C4-2B (cell line): Measurements from ENCODE around the gene THOC5.
"Not testable (repeated sequence)": the region's sequence is repeated elsewhere in the genome, so short reads cannot be mapped to it uniquely, and the experiment has no call there.

Experiments
- H3K27ac ChIP-seq: fragments of 450-650 bp; 2 replicates; pipeline ENCODE4 v1.5.1; 2017
- ZFX ChIP-seq: fragments of 450-650 bp; IDR thresholded peaks from 2 replicates; pipeline ENCODE4 v1.6.1; 2017
- TF ChIP-seq, protein P1 (sequence below): fragments of 450-650 bp; conservative IDR thresholded peaks from 2 replicates; pipeline ENCODE4 v1.5.1; 2017; ENCODE audit warnings: mild to moderate bottlenecking

Gene THOC5

DNA sequence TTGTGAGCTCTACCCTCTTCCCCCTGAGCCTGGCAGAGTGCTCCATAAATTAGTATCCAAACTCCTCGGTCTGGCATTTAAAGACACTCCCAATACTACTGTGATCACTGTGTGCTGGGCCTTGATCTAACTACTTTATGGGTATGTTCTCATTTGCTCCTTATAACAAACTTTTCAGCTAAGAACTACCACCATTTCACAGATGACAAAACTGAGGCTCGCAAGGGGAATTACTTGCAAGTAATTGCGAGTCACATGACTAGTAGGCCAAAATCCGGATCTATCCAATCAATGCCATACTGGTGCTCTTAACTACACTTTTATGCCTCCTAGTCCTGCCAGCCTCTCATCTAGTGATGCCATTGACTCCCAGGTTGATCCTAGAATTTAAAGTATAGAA lies 3.6 kb downstream of the THOC5 start:
- TF ChIP-seq, protein P1, sequence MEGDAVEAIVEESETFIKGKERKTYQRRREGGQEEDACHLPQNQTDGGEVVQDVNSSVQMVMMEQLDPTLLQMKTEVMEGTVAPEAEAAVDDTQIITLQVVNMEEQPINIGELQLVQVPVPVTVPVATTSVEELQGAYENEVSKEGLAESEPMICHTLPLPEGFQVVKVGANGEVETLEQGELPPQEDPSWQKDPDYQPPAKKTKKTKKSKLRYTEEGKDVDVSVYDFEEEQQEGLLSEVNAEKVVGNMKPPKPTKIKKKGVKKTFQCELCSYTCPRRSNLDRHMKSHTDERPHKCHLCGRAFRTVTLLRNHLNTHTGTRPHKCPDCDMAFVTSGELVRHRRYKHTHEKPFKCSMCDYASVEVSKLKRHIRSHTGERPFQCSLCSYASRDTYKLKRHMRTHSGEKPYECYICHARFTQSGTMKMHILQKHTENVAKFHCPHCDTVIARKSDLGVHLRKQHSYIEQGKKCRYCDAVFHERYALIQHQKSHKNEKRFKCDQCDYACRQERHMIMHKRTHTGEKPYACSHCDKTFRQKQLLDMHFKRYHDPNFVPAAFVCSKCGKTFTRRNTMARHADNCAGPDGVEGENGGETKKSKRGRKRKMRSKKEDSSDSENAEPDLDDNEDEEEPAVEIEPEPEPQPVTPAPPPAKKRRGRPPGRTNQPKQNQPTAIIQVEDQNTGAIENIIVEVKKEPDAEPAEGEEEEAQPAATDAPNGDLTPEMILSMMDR = no peak
- TF ChIP-seq ZFX = no peak
- no peak overlapping the region for H3K27ac ChIP-seq

- H3K27ac ChIP-seq = not testable (repeated sequence)
Observed at GRCh38 chr22:29545045-29545444, 8.5 kb downstream of the THOC5 start.

GRCh38 chr22:29541845-29542244 lies 11.7 kb downstream of the THOC5 start:
- H3K27ac ChIP-seq = no peak overlapping the region
- TF ChIP-seq ZFX = no peak
- TF ChIP-seq, protein P1 = no peak

GRCh38 chr22:29539105-29539504 lies 14.5 kb downstream of the THOC5 start:
- no peak for TF ChIP-seq ZFX
- TF ChIP-seq, protein P1 = no peak
- H3K27ac ChIP-seq = no peak overlapping the region

DNA sequence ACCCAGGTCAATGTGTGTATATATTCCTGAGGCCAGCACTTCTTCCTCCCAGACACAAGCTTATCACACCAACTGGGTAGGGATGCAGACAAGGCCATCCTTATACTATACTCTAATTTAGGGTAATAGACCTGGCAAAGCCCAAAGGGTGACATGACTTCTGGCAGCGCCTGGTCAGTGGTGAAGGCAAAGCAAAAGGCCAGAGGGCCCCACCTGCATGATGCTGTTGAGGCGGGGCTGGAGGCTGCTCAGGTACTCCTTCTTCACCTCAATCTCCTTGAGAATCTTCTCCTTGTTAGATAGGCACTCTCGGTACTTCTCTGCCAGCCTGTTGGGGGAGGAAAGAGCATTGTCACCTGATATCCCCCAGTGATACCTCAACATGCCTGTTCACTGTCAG lies 17.1 kb downstream of the THOC5 start:
- H3K27ac ChIP-seq = no peak overlapping the region
- TF ChIP-seq, protein P1 = no peak
- TF ChIP-seq ZFX = no peak

- TF ChIP-seq, protein P1 = no peak
- TF ChIP-seq ZFX = no peak
- H3K27ac ChIP-seq = no peak overlapping the region
Observed at GRCh38 chr22:29531419-29531818, 22.1 kb downstream of the THOC5 start.

- H3K27ac ChIP-seq = no peak overlapping the region
- TF ChIP-seq ZFX = no peak
- TF ChIP-seq, protein P1 = no peak
Observed at GRCh38 chr22:29530716-29531115, 22.8 kb downstream of the THOC5 start.

GRCh38 chr22:29528144-29528543 lies 25.4 kb downstream of the THOC5 start:
- H3K27ac ChIP-seq = no peak overlapping the region
- no peak for TF ChIP-seq ZFX
- TF ChIP-seq, protein P1 = no peak
